ENCODE data around the gene ISCU.

Gene ISCU

DNA sequence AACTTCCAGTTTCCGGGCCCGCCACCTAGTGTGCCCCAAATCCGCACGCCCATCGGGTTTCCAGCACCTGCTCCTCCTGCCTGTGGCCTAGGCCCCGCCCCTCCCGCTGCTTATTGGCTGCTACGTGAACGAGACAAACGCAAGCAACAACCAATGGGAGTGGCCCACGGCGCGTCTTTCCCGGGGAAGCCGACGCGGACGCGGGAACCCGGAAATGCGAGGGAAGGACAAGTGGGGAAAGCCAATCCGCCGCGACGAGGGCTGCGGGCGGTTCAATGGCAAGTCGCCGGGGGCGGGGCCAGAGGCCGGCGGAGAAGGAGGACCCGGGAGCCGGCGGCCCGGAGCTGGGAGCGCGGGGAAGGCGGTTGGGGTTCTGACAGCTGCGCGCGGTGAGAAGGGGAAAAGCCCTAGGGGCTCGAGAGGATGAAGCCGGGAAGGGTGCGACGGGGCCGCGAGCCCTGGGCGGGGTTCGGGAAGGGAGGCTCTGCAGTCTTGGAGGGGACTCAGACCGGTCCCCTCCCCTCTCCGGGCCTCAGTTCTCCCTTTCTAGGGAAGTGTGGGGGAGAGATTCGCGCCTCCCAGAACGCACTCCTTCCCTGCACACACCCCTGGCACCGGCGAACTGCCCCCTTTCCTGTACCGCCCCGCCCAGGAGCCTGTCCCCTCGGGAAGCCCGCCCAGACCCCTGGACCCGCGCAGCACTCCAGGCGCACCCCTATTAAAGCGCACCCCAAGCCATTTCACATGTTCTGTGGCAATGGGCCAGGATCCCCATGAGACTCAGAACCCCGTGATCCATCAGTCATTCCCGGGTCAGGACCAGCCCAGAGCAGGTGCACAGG is 47.2 kb upstream of the ISCU start, which contains the start of gene FICD:
TSS of gene FICD (plus strand) at position 305 of the 842 bp plus-strand sequence. CDS start 1,696 bp downstream, outside the sequence.
- TF ChIP-seq, protein P1, sequence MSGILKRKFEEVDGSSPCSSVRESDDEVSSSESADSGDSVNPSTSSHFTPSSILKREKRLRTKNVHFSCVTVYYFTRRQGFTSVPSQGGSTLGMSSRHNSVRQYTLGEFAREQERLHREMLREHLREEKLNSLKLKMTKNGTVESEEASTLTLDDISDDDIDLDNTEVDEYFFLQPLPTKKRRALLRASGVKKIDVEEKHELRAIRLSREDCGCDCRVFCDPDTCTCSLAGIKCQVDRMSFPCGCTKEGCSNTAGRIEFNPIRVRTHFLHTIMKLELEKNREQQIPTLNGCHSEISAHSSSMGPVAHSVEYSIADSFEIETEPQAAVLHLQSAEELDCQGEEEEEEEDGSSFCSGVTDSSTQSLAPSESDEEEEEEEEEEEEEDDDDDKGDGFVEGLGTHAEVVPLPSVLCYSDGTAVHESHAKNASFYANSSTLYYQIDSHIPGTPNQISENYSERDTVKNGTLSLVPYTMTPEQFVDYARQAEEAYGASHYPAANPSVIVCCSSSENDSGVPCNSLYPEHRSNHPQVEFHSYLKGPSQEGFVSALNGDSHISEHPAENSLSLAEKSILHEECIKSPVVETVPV (CRISPR knock-in tag; IDR thresholded peaks at IDR 0.05), result no peak
- TF ChIP-seq ARNTL (CRISPR knock-in tag; IDR thresholded peaks at IDR 0.05; ENCODE audit: borderline replicate concordance, low read depth), result no peak
- no peak for TF ChIP-seq ZNF70 (CRISPR knock-in tag; IDR thresholded peaks at IDR 0.05)
- peak; percentile 93 for ATAC-seq

- TF ChIP-seq ARNTL (CRISPR knock-in tag; IDR thresholded peaks at IDR 0.05; ENCODE audit: borderline replicate concordance, low read depth) (no peak), TOX (CRISPR knock-in tag; IDR thresholded peaks at IDR 0.05; ENCODE audit: borderline replicate concordance) (no peak), ZFP30 (CRISPR knock-in tag; IDR thresholded peaks at IDR 0.05) (no peak), ZC3H10 (CRISPR knock-in tag; IDR thresholded peaks at IDR 0.05) (no peak), TCF4 (CRISPR knock-in tag; IDR thresholded peaks at IDR 0.05; ENCODE audit: borderline replicate concordance) (no peak), GLIS3 (CRISPR knock-in tag; IDR thresholded peaks at IDR 0.05) (no peak), RARB (CRISPR knock-in tag; IDR thresholded peaks at IDR 0.05) (no peak), CSDC2 (CRISPR knock-in tag; IDR thresholded peaks at IDR 0.05) (no peak), OSR1 (CRISPR knock-in tag; IDR thresholded peaks at IDR 0.05) (no peak), SNAI2 (CRISPR knock-in tag; IDR thresholded peaks at IDR 0.05) (no peak), ZNF565 (CRISPR knock-in tag; conservative IDR thresholded peaks at IDR 0.05; ENCODE audit: low read depth) (no peak), TSHZ2 (CRISPR knock-in tag; IDR thresholded peaks at IDR 0.05) (no peak), PATZ1 (CRISPR knock-in tag; IDR thresholded peaks at IDR 0.05; ENCODE audit: borderline replicate concordance) (no peak), ZNF70 (CRISPR knock-in tag; IDR thresholded peaks at IDR 0.05) (no peak)
- TF ChIP-seq, protein P2, sequence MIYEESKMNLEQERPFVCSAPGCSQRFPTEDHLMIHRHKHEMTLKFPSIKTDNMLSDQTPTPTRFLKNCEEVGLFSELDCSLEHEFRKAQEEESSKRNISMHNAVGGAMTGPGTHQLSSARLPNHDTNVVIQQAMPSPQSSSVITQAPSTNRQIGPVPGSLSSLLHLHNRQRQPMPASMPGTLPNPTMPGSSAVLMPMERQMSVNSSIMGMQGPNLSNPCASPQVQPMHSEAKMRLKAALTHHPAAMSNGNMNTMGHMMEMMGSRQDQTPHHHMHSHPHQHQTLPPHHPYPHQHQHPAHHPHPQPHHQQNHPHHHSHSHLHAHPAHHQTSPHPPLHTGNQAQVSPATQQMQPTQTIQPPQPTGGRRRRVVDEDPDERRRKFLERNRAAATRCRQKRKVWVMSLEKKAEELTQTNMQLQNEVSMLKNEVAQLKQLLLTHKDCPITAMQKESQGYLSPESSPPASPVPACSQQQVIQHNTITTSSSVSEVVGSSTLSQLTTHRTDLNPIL (CRISPR knock-in tag; IDR thresholded peaks at IDR 0.05; ENCODE audit: low read depth), result no peak
- TF ChIP-seq, protein P1 (CRISPR knock-in tag; IDR thresholded peaks at IDR 0.05), result no peak
- ATAC-seq, result peak; percentile 1; the same call in 2 of the 3 replicates
Observed at GRCh38 chr12:108515916-108516315, 46.5 kb upstream of the ISCU start.

DNA sequence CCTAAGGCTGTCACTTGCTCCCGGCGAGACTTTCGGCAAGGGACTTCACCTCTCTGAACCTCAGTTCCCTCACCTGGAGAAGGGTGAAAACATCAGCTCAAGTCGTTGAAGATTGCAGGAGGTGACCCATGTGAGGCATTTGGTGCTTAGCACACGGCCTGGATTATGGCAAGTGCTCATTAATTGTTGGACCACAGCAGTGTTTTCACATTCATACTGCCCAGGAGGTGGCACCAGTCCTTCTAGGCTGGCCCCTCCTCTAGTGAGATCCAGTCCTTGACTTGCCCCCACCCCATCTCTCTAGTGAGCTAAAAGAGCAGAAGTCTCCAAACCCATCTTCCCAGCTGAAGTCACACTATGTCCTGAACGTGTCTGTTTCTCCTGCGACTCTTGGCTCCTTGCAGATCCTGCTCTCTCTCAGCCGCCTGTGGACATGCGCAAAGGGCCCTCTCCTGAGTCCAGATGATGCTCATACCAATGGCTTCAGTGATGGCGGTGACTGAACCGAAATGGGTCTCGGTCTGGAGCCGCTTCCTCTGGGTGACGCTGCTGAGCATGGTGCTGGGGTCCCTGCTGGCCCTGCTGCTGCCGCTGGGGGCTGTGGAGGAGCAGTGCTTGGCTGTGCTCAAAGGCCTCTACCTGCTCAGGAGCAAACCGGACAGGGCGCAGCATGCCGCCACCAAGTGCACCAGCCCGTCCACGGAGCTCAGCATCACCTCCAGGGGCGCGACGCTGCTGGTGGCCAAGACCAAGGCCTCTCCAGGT is 45.7 kb upstream of the ISCU start:
- ATAC-seq, result peak; percentile 7; the same call in 1 of the 3 replicates
- TF ChIP-seq PPARA (CRISPR knock-in tag; IDR thresholded peaks at IDR 0.05; ENCODE audit: borderline replicate concordance), result no peak
- TF ChIP-seq ZC3H10 (CRISPR knock-in tag; IDR thresholded peaks at IDR 0.05), result no peak
- no peak for TF ChIP-seq ARNTL (CRISPR knock-in tag; IDR thresholded peaks at IDR 0.05; ENCODE audit: borderline replicate concordance, low read depth)
- TF ChIP-seq ZNF8 (CRISPR knock-in tag; IDR thresholded peaks at IDR 0.05), result no peak
- no peak for TF ChIP-seq OSR1 (CRISPR knock-in tag; IDR thresholded peaks at IDR 0.05)
- TF ChIP-seq, protein P2 (CRISPR knock-in tag; IDR thresholded peaks at IDR 0.05; ENCODE audit: low read depth), result no peak
- TF ChIP-seq, protein P1 (CRISPR knock-in tag; IDR thresholded peaks at IDR 0.05), result no peak
- no peak for TF ChIP-seq ZFP30 (CRISPR knock-in tag; IDR thresholded peaks at IDR 0.05)

Data from SK-N-SH treated with all-trans-retinoic acid at 6 μM for 48 hours (cell line).